Stimulated activated memory B cell treated with anti-CD40 and anti-IgM and Interleukin-4, amounts not matched to agents 10 μg/mL and 1 μg/mL and 100 μg/mL, for 72 hours (primary cell): Measurements from ENCODE around the gene CKAP2L.
A peak's percentile ranks its signal among the peaks of the same experiment; 100 is the strongest.

Source experiments
- ATAC-seq: fragments of 150-1000 bp; cut with Tn5 transposase; 2 replicates; pipeline ENCODE4 v1.10.0; 2021
- H3K27ac Mint-ChIP-seq: one replicate; pipeline ENCODE4 v1.8.0; 2022; ENCODE audit warnings: mild to moderate bottlenecking, mixed read lengths
- H3K27me3 Mint-ChIP-seq: one replicate; pipeline ENCODE4 v1.8.0; 2022; ENCODE audit warnings: mixed read lengths
- H3K36me3 Mint-ChIP-seq: one replicate; pipeline ENCODE4 v1.8.0; 2022; ENCODE audit warnings: mixed read lengths
- H3K4me1 Mint-ChIP-seq: one replicate; pipeline ENCODE4 v1.8.0; 2022; ENCODE audit warnings: mixed read lengths
- H3K4me3 Mint-ChIP-seq: one replicate; pipeline ENCODE4 v1.8.0; 2022; ENCODE audit warnings: mild to moderate bottlenecking, moderate library complexity, mixed read lengths
- H3K9me3 Mint-ChIP-seq: one replicate; pipeline ENCODE4 v1.8.0; 2022; ENCODE audit warnings: mixed read lengths

Gene CKAP2L

GRCh38 chr2:112701052-112701451, 63.4 kb downstream of the CKAP2L start:
- H3K9me3 Mint-ChIP-seq, result no peaks in the 10 kb centered on the region
- no peak for ATAC-seq
- no peak overlapping the region for H3K4me3 Mint-ChIP-seq
- H3K4me1 Mint-ChIP-seq, result peaks cover 60% of the 10 kb centered on the region
- H3K36me3 Mint-ChIP-seq, result no peaks in the 10 kb centered on the region
- H3K27me3 Mint-ChIP-seq, result no peaks in the 10 kb centered on the region
- H3K27ac Mint-ChIP-seq, result peak overlapping the region; percentile 83

- Mint-ChIP-seq H3K36me3 (no peaks in the 10 kb centered on the region), H3K27me3 (no peaks in the 10 kb centered on the region), H3K4me1 (peaks cover 50% of the 10 kb centered on the region), H3K27ac (peak overlapping the region; percentile 83), H3K4me3 (no peak overlapping the region), H3K9me3 (no peaks in the 10 kb centered on the region)
- peak; percentile 41 for ATAC-seq
Measured at GRCh38 chr2:112699984-112700667, 64.3 kb downstream of the CKAP2L start.

- Mint-ChIP-seq H3K27me3 (no peaks in the 10 kb centered on the region), H3K27ac (peak overlapping the region; percentile 83), H3K36me3 (no peaks in the 10 kb centered on the region), H3K4me1 (peaks cover 42% of the 10 kb centered on the region), H3K4me3 (no peak overlapping the region), H3K9me3 (no peaks in the 10 kb centered on the region)
- no peak for ATAC-seq
Measured at GRCh38 chr2:112698834-112699515, 65.4 kb downstream of the CKAP2L start.

GRCh38 chr2:112694182-112694581, 70.2 kb downstream of the CKAP2L start:
- ATAC-seq, result no peak
- no peaks in the 10 kb centered on the region for H3K27me3 Mint-ChIP-seq
- H3K27ac Mint-ChIP-seq, result peak overlapping the region; percentile 62
- no peaks in the 10 kb centered on the region for H3K36me3 Mint-ChIP-seq
- no peak overlapping the region for H3K4me3 Mint-ChIP-seq
- H3K9me3 Mint-ChIP-seq, result no peaks in the 10 kb centered on the region
- H3K4me1 Mint-ChIP-seq, result peaks cover 42% of the 10 kb centered on the region

GRCh38 chr2:112693596-112693995, 70.8 kb downstream of the CKAP2L start:
- H3K9me3 Mint-ChIP-seq, result no peaks in the 10 kb centered on the region
- no peak for ATAC-seq
- H3K27me3 Mint-ChIP-seq, result no peaks in the 10 kb centered on the region
- H3K27ac Mint-ChIP-seq, result peak overlapping the region; percentile 62
- H3K4me1 Mint-ChIP-seq, result peaks cover 37% of the 10 kb centered on the region
- H3K36me3 Mint-ChIP-seq, result no peaks in the 10 kb centered on the region
- no peak overlapping the region for H3K4me3 Mint-ChIP-seq

GRCh38 chr2:112692918-112693317, 71.5 kb downstream of the CKAP2L start:
- no peak for ATAC-seq
- no peaks in the 10 kb centered on the region for H3K27me3 Mint-ChIP-seq
- H3K9me3 Mint-ChIP-seq, result no peaks in the 10 kb centered on the region
- peak overlapping the region; percentile 62 for H3K27ac Mint-ChIP-seq
- H3K4me3 Mint-ChIP-seq, result no peak overlapping the region
- H3K4me1 Mint-ChIP-seq, result peaks cover 36% of the 10 kb centered on the region
- H3K36me3 Mint-ChIP-seq, result no peaks in the 10 kb centered on the region

GRCh38 chr2:112692495-112692911, 71.9 kb downstream of the CKAP2L start:
- no peaks in the 10 kb centered on the region for H3K9me3 Mint-ChIP-seq
- peaks cover 36% of the 10 kb centered on the region for H3K4me1 Mint-ChIP-seq
- H3K27ac Mint-ChIP-seq, result peak overlapping the region; percentile 62
- ATAC-seq, result peak; percentile 80
- H3K36me3 Mint-ChIP-seq, result no peaks in the 10 kb centered on the region
- no peak overlapping the region for H3K4me3 Mint-ChIP-seq
- no peaks in the 10 kb centered on the region for H3K27me3 Mint-ChIP-seq

- no peaks in the 10 kb centered on the region for H3K9me3 Mint-ChIP-seq
- no peak overlapping the region for H3K4me3 Mint-ChIP-seq
- ATAC-seq, result no peak
- no peaks in the 10 kb centered on the region for H3K27me3 Mint-ChIP-seq
- no peaks in the 10 kb centered on the region for H3K36me3 Mint-ChIP-seq
- peaks cover 36% of the 10 kb centered on the region for H3K4me1 Mint-ChIP-seq
- H3K27ac Mint-ChIP-seq, result peak overlapping the region; percentile 62
Measured at GRCh38 chr2:112691881-112692281, 72.5 kb downstream of the CKAP2L start.

- Mint-ChIP-seq H3K27ac (peak overlapping the region; percentile 62), H3K9me3 (no peaks in the 10 kb centered on the region), H3K4me1 (peaks cover 42% of the 10 kb centered on the region), H3K4me3 (peak overlapping the region; percentile 71), H3K36me3 (no peaks in the 10 kb centered on the region), H3K27me3 (no peaks in the 10 kb centered on the region)
- ATAC-seq, result peak; percentile 79
Measured at GRCh38 chr2:112690853-112691401, 73.5 kb downstream of the CKAP2L start.

- Mint-ChIP-seq H3K4me1 (peaks cover 54% of the 10 kb centered on the region), H3K36me3 (no peaks in the 10 kb centered on the region), H3K27ac (no peak overlapping the region), H3K9me3 (no peaks in the 10 kb centered on the region), H3K4me3 (no peak overlapping the region), H3K27me3 (no peaks in the 10 kb centered on the region)
- ATAC-seq, result no peak
Measured at GRCh38 chr2:112688086-112688880, 76.1 kb downstream of the CKAP2L start.

GRCh38 chr2:112687522-112687921, 76.9 kb downstream of the CKAP2L start:
- no peaks in the 10 kb centered on the region for H3K9me3 Mint-ChIP-seq
- no peak overlapping the region for H3K27ac Mint-ChIP-seq
- H3K4me3 Mint-ChIP-seq, result no peak overlapping the region
- ATAC-seq, result no peak
- H3K36me3 Mint-ChIP-seq, result no peaks in the 10 kb centered on the region
- H3K27me3 Mint-ChIP-seq, result no peaks in the 10 kb centered on the region
- H3K4me1 Mint-ChIP-seq, result peaks cover 46% of the 10 kb centered on the region
